NCI-H2107 treated with DMSO at 0.1 percent for 48 hours (cell line): ENCODE measurements around the gene GTPBP2.
A peak's percentile ranks its signal among the peaks of the same experiment; 100 is the strongest.
"Not testable (repeated sequence)": the region's sequence is repeated elsewhere in the genome, so short reads cannot be mapped to it uniquely, and the experiment has no call there.

Experiments used
- DNase-seq: peaks from one replicate; lab custom pipeline; 2025; ENCODE audit not compliant: unreplicated experiment; lab: John Stamatoyannopoulos, UW

GTPBP2 gene

GRCh38 chr6:43662948-43663347, 33.9 kb upstream of the GTPBP2 start:
- not testable (repeated sequence) for DNase-seq

- DNase-seq, result no peak
These were observed 29.1 kb upstream of the GTPBP2 start for GRCh38 chr6:43658161-43658560.

DNA sequence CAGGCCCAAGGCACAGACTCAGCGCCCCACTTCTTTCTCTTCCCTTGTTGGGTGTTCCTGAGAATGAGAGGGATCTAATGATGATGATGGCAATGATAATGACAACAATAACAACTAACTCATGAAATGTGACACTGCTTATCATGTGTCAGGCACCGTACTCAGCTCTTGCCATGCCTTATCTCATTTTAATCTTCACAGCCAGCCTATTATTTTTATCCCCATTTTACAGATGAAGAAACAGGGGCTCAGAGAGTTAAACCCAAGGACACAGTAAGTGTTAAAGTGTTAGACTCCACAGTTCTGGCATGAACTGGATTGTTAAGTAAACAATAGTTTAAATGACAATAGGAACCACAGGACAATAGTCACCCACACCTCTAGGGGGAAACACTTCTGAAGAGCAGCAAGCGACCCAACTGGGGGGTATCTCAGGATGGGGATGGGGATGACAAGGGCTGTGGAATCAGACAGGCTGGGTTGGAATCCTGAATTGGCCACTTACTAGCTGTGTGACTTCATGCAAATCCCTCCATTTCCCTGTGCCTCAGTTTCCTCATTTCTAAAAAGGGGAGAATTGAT, 28.2 kb upstream of the GTPBP2 start:
- DNase-seq, result no peak

DNA sequence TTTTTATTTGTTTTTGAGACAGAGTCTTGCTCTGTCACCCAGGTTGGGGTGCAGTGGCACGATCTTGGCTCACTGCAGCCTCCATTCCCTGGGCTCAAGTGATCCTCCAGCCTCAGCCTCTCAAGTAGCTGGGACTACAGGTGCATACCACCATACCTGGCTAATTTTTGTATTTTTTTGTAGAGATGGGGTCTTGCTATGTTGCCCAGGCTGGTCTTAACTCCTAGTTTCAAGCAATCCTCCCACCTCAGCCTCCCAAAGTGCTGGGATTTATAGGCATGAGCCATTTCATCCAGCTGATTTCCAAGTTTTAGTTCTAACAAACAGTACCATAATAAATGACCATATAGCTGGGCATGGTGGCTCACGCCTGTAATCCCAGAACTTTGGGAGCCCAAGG, 23.8 kb upstream of the GTPBP2 start:
- not testable (repeated sequence) for DNase-seq

DNA sequence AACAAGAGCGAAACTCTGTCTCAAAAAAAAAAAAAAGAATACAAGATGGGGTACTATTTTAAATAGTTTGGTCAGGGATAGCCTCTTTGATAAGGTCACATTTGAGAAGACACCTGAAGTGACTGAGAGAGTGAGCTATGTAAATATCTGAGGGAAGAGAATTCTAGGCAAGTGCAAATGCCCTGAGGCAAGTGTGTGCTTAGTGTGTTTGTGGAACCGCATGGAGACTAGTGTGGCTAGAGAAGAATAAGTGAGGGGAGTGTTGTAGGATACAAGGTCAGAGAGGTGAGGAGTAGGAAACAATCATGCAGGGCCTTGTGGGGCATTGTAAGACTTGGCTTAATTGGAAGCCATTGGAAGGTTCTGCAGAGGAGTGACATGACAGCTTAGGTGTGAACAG, 19.2 kb upstream of the GTPBP2 start:
- no peak for DNase-seq

DNA sequence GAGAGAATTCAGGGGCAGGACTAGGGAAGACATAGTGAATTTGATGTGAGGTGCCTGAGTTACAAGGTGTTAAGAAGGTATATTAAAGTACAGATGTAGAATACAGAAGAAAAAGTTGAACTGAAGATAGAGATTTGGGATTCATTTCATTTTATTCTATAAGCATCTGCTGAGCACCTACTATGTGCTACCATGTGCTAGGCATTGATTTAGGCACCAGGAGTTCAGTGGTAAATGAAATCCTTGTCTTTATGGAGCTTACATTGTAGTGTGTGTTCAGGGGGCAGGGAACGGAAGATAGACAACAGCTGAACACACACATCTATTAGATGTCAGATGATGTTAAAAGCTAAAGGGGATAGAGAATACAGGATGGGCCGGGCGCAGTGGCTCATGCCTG, 18.5 kb upstream of the GTPBP2 start:
- no peak for DNase-seq

- DNase-seq, result no peak
These were observed 16.5 kb upstream of the GTPBP2 start for GRCh38 chr6:43645613-43645964.

DNA sequence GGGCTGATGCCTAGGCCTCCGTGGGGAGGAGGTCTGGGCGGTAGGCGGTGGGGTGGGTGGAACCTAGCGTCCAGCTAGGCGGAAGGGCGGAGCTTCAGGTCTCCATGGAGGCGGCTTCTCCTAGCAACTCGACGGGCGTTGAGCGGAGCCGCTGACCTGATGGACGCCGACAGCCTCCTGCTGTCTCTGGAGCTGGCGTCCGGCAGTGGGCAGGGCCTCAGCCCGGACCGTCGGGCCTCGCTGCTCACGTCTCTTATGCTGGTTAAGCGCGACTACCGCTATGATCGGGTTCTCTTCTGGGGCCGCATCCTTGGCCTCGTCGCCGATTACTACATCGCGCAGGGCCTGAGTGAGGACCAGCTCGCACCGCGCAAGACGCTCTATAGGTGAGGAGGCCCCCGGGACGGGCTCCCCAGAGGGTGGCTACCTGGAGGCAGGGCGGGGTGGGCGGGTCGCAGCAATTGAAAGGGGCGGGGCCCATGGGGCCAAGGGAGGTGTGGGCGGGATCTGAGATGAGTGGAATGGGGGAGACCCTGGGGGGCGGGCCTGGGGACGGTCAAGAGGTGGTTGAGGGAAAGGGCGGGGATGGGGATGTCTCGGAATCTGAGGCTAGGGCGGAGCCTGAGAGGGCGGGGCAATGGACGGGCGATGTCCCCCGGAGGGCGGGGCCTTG, 16.0 kb upstream of the GTPBP2 start, which contains the start of gene RSPH9:
RSPH9 (plus strand) TSS at position 97 of the 673 bp plus-strand sequence; CDS start at position 160, 63 bp downstream.
- no peak for DNase-seq

DNA sequence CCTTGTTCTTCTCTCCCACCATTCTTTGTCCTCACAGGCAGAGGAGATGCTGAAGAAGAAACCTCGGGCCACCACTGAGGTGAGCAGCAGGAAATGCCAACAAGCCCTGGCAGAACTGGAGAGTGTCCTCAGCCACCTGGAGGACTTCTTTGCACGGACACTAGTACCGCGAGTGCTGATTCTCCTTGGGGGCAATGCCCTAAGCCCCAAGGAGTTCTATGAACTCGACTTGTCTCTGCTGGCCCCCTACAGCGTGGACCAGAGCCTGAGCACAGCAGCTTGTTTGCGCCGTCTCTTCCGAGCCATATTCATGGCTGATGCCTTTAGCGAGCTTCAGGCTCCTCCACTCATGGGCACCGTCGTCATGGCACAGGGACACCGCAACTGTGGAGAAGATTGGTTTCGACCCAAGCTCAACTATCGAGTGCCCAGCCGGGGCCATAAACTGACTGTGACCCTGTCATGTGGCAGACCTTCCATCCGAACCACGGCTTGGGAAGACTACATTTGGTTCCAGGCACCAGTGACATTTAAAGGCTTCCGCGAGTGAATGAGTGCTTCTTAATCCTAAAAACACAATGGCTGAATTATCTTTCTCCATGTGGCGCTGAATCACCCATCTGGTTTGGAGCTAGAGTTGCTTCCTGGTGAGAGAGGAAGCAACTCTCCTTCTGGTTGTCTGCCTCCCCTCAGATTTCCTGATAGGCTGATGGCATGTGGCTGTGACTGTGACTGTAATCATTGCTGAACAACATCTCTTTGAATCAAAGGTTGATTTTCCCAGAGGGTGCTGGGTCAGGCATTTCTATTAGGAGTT, 11.1 kb upstream of the GTPBP2 start:
- no peak for DNase-seq

DNA sequence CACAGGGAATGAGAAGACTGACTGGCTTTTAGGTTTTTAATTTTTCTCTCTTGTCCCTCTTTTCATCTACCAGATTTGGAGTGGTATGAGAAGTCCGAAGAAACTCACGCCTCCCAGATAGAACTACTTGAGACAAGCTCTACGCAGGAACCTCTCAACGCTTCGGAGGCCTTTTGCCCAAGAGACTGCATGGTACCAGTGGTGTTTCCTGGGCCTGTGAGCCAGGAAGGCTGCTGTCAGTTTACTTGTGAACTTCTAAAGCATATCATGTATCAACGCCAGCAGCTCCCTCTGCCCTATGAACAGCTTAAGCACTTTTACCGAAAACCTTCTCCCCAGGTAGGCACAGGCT, 7.2 kb upstream of the GTPBP2 start:
- no peak for DNase-seq

DNA sequence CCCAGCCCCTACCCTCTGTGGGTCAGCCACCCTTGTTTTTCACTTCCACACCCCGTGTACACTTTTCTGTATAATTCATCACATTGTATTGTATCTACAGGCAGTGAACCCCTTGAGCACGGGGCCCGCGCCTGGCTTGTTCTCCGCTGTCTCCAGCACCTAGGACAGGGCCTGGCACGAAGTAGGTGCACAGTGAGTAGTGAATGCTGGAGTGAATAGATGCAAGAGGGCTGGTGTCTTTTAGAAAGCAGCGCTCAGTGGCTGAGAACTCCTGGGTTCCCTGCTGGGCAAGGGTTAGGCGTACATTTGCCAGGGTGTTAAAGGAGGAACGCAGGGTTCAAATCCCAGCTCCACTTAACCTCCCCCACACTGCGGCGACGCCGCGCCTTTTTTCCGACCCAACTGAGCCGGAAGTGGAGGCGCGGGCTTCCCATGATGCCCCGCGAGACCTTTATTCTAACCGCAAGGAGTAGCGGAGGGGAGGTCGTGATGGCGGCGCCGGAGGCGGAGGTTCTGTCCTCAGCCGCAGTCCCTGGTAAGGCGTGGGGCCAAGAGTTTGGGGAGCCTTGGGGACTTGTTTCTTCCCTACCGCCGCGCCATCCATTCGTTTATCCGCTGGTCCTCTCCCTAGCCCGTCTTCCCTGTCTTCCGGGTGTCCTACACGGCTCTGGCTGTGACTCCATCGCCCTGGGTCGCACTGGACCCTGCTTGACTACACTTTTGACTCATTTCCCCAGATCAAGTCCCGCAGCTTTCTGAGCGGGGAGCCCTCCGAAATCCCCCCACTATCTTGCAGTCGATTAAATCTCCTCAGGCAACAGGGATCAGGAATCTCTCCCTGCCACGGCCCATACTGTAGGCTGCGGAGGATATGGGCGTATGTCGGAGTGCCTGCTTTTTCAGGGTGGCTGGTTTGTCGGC, 6.6 kb upstream of the GTPBP2 start, which contains the start of gene MAD2L1BP:
MAD2L1BP (plus strand) TSS at position 454 of the 921 bp plus-strand sequence; CDS start at position 490, 36 bp downstream.
- peak; percentile 26 for DNase-seq

- peak; percentile 36 for DNase-seq
These were observed 5.7 kb upstream of the GTPBP2 start for GRCh38 chr6:43634702-43635303.

- DNase-seq, result not testable (repeated sequence)
These were observed 3.9 kb upstream of the GTPBP2 start for GRCh38 chr6:43633002-43633401.

DNA sequence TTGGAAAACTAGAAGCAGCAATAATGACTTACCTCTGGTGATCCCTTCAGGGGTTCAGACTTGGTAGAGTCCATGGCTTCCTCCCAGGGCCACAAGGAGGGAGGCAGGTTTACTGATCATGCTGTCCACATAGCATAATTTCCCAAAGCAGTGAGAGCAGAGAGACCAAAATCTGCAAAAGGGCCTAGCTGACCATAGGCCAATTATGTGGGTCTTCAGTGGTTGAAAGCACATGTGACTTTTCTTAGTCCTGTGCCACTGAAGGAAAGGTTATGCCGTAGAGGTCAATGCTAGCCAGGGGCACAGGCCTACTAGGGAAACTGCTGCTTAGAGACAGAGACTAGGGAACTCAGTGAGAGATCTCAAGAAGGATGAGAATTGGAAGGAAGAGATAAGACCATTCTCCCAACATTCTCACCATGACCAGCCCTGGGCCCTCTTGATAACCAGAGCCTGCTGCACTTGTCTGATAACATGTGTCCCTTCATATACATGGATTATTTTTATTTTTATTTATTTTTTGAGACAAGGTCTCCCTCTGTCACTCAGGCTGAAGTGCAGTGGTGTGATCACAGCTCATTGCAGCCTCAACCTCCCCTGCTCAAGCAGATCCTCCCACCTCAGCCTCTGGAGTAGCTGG, 2.0 kb upstream of the GTPBP2 start:
- no peak for DNase-seq

- peak; percentile 89 for DNase-seq
These were observed 639 bp upstream of the GTPBP2 start for GRCh38 chr6:43629505-43630300.

DNA sequence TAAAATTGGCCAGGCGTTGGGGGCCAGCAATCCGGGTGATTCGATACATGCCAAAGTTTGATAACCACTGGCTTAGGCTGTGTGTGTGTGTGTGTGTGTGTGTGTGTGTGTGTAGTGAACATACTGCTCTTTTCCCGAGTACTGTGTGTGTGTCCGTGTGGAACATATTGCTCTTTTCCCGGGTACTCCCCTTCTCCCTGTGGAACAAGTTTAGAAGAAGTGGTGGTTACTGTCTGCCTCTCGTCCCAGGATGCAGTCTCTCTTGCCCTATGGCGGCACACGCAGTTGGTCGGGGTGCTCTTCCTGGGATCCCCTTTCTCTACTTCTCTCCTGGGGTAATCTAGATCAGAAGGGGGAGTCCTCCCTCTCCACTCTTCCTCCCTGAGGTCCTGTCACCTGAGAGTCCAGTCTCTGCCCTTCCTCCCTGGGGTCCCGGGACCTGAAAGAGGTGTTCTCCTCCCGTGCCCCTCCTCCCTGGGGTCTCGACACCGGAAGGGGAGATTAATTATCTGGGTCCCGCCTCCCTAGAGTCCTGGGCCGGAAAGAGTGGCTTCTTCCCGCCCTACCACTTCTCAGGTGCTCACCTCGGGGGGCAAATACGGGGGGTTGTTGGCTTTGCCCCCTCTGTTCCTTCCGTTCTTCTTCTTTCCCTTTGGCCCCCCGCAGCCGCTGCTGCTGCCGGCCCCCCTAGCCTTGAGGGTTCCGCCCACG, 516 bp downstream of the GTPBP2 start:
- no peak for DNase-seq

DNA sequence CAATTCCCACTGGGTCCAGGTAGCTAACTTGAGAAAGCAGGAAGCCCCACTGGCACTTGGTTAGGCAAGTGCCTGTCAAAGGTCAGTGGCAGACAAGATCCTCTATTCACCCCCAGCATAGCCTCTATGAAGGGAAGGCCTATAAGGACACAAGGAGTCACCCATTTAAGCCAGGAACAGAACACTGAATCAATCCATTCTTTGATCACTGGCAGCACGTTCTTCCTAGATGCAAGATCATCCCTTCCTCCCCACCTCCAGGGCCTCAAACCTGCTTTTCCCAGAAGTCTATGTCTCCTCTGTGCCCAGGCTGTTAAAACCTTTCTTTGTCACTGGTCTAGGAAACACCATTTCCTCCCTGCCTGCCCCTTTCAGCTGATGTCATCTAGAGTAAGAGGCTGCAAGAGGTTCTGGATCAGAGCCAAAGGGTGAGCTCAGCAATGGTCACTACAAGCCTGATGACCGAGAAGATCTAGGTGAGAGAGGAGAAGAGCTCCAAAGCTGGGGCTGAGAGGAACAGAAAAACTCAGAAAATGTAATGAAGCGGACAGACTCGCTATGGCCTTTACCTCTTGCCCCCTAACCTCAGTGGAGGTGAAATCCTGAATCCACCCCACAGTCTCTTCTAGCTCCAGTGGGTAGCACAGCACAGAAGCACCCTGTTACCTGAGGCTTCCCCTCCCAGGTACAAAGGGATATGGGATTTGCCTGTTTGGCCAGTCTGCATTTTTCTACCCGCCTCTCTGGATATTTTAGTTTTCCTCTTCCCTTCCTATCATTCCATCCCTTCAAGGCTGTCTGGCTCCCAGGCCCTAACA, 1.8 kb downstream of the GTPBP2 start:
- peak; percentile 29 for DNase-seq
